NCI-H446 (cell line): ENCODE measurements around the gene GET4.
"Not testable (repeated sequence)": the region's sequence is repeated elsewhere in the genome, so short reads cannot be mapped to it uniquely, and the experiment has no call there.

ENCODE experiments used
- DNase-seq, 2 experiments: peaks; one replicate each; lab custom pipeline; 2025; lab: John Stamatoyannopoulos, UW

The GET4 gene

GRCh38 chr7:916291-916941 lies 40.1 kb downstream of the GET4 start:
- peak in 1 of 2 experiments; percentile 34 for DNase-seq

- no peak for DNase-seq
These were observed 41.1 kb downstream of the GET4 start for GRCh38 chr7:917255-918117.

GRCh38 chr7:918118-918425 lies 41.7 kb downstream of the GET4 start:
- DNase-seq: no peak

- no peak for DNase-seq
These were observed 42.2 kb downstream of the GET4 start for GRCh38 chr7:918441-919113.

GRCh38 chr7:919114-919442 lies 42.7 kb downstream of the GET4 start:
- no peak for DNase-seq

GRCh38 chr7:919924-920341 lies 43.6 kb downstream of the GET4 start:
- no peak for DNase-seq

- DNase-seq: no peak
These were observed 44.2 kb downstream of the GET4 start for GRCh38 chr7:920351-921070.

- DNase-seq: no peak
These were observed 44.7 kb downstream of the GET4 start for GRCh38 chr7:921071-921461.

- DNase-seq: no peak
These were observed 45.4 kb downstream of the GET4 start for GRCh38 chr7:921581-922333.

- DNase-seq: no peak
These were observed 46.2 kb downstream of the GET4 start for GRCh38 chr7:922334-923107.

- no peak for DNase-seq
These were observed 47.0 kb downstream of the GET4 start for GRCh38 chr7:923108-924041.

GRCh38 chr7:924042-924441 lies 47.7 kb downstream of the GET4 start:
- not testable (repeated sequence) for DNase-seq

GRCh38 chr7:924541-925231 lies 48.3 kb downstream of the GET4 start:
- DNase-seq: no peak

GRCh38 chr7:925601-926000 lies 49.2 kb downstream of the GET4 start:
- no peak for DNase-seq

- DNase-seq: no peak
These were observed 50.0 kb downstream of the GET4 start for GRCh38 chr7:926061-927030.

- DNase-seq: no peak
These were observed 50.8 kb downstream of the GET4 start for GRCh38 chr7:927031-927671.

- DNase-seq: no peak
These were observed 53.0 kb downstream of the GET4 start for GRCh38 chr7:929311-929711.
